GM12878 (cell line): Measurements from ENCODE around the gene MAPKAP1.

ENCODE experiments used
- ATF2 ChIP-seq: IDR thresholded peaks from 2 replicates; pipeline ENCODE4 v1.6.1; 2012; ENCODE audit warnings: low read length, inconsistent platforms
- ATF7 ChIP-seq: fragments of 450-650 bp; IDR thresholded peaks from 2 replicates; pipeline ENCODE4 v1.6.1; 2016; ENCODE audit warnings: low read depth, mild to moderate bottlenecking
- BMI1 ChIP-seq: fragments of 450-650 bp; IDR thresholded peaks from 2 replicates; pipeline ENCODE4 v1.6.1; 2016; ENCODE audit warnings: mild to moderate bottlenecking, moderate library complexity, borderline replicate concordance
- CEBPZ ChIP-seq: fragments of 150-350 bp; IDR thresholded peaks from 2 replicates; pipeline ENCODE4 v1.6.1; 2016; ENCODE audit warnings: low read depth, low read length
- CTCF ChIP-seq, 3 experiments: IDR thresholded peaks in 2 of 3; conservative IDR thresholded peaks in 1 of 3; 2 replicates each; pipeline ENCODE4 v1.5.1; 2011; ENCODE audit warnings: low read depth in 3 of 3, low read length in 3 of 3, mild to moderate bottlenecking in 3 of 3, control low read depth in 2 of 3, moderate library complexity in 2 of 3, inconsistent platforms in 1 of 3, mixed read lengths in 1 of 3; ENCODE audit not compliant: control insufficient read depth in 2 of 3, insufficient read depth in 1 of 3; ENCODE audit errors: extremely low read depth in 1 of 3
- EGR1 ChIP-seq, 2 experiments: IDR thresholded peaks; 1 replicate in 1 of 2; 2 replicates in 1 of 2; pipeline ENCODE4 v1.6.1; 2011 to 2012; ENCODE audit warnings: low read depth in 2 of 2, low read length in 2 of 2, borderline replicate concordance in 1 of 2, mild to moderate bottlenecking in 1 of 2, moderate library complexity in 1 of 2
- NRF1 ChIP-seq: conservative IDR thresholded peaks from 2 replicates; pipeline ENCODE4 v1.6.1; 2011; ENCODE audit warnings: mild to moderate bottlenecking, low read depth, low read length, improper control_type of control experiment
- POLR2AphosphoS5 ChIP-seq: IDR thresholded peaks from 2 replicates; pipeline ENCODE4 v1.6.1; 2011; ENCODE audit warnings: mild to moderate bottlenecking, low read length, inconsistent platforms
- RBBP5 ChIP-seq: fragments of 200-600 bp; sonication (generic); conservative IDR thresholded peaks from 2 replicates; pipeline ENCODE4 v1.6.1; 2016
- REST ChIP-seq: IDR thresholded peaks from 2 replicates; pipeline ENCODE4 v1.6.1; 2012; ENCODE audit warnings: mild to moderate bottlenecking, low read depth, low read length
- SPI1 ChIP-seq: IDR thresholded peaks from 2 replicates; pipeline ENCODE4 v1.6.1; 2011; ENCODE audit warnings: low read depth, mild to moderate bottlenecking, low read length, moderate library complexity, borderline replicate concordance; ENCODE audit not compliant: insufficient read depth
- YY1 ChIP-seq: IDR thresholded peaks from 2 replicates; pipeline ENCODE4 v1.6.1; 2011; ENCODE audit warnings: low read depth, mild to moderate bottlenecking, low read length
- ZBTB4 ChIP-seq: fragments of 450-650 bp; formaldehyde crosslinking; IDR thresholded peaks from 2 replicates; pipeline ENCODE4 v1.4.0; 2022; ENCODE audit warnings: mild to moderate bottlenecking, moderate library complexity

- TF ChIP-seq ZBTB4 (CRISPR knock-in tag) (no peak), REST (no peak), YY1 (no peak), CTCF (IDR thresholded peaks at IDR 0.05 in 2 of 3, conservative IDR thresholded peaks at IDR 0.05 in 1 of 3; ENCODE audit: control insufficient read depth in 2 of 3, extremely low read depth in 1 of 3, insufficient read depth in 1 of 3, low read depth in 3 of 3, low read length in 3 of 3) (no peak), RBBP5 (no peak), ATF2 (no peak), NRF1 (no peak), BMI1 (no peak), CEBPZ (no peak), SPI1 (no peak), EGR1 (IDR thresholded peaks at IDR 0.05; ENCODE audit: borderline replicate concordance in 1 of 2, low read depth in 2 of 2, low read length in 2 of 2) (no peak), POLR2AphosphoS5 (no peak), ATF7 (no peak)
Measured at GRCh38 chr9:125476645-125477044, 230.4 kb downstream of the MAPKAP1 start.
